SU-DHL-6 (cell line): Measurements from ENCODE around the gene ATXN2.

Experiments used
- H2AFZ ChIP-seq: fragments of 200-600 bp; sonication (generic); 2 replicates; pipeline ENCODE4 v1.6.1; 2014; ENCODE audit warnings: low read depth, mild to moderate bottlenecking, moderate library complexity, mixed read lengths, antibody characterized with exemption, low read length; ENCODE audit not compliant: severe bottlenecking
- H3F3A ChIP-seq: fragments of 200-600 bp; shearing (Covaris generic); 2 replicates; pipeline ENCODE4 v1.6.0; 2016; ENCODE audit warnings: antibody characterized with exemption, mild to moderate bottlenecking; ENCODE audit not compliant: insufficient read depth
- H3K27ac ChIP-seq: fragments of 200-600 bp; sonication (generic); 2 replicates; pipeline ENCODE4 v1.5.1; 2016; ENCODE audit warnings: low read depth, mild to moderate bottlenecking, low read length, moderate library complexity, mixed read lengths
- H3K27me3 ChIP-seq: fragments of 200-600 bp; sonication (generic), shearing (Covaris generic); 2 replicates; pipeline ENCODE4 v1.6.0; 2014; ENCODE audit warnings: mild to moderate bottlenecking, low read length
- H3K36me3 ChIP-seq: fragments of 200-600 bp; sonication (generic); 2 replicates; pipeline ENCODE4 v1.6.1; 2014; ENCODE audit warnings: mild to moderate bottlenecking, low read length, mixed read lengths
- H3K4me2 ChIP-seq: fragments of 300-600, 200-600 bp; shearing (Covaris generic), sonication (generic); 2 replicates; pipeline ENCODE4 v1.6.0; 2014; ENCODE audit warnings: low read length, low read depth, mild to moderate bottlenecking; ENCODE audit not compliant: poor library complexity, severe bottlenecking
- H3K4me3 ChIP-seq: fragments of 200-600 bp; sonication (generic); 2 replicates; pipeline ENCODE4 v1.5.1; 2014; ENCODE audit warnings: antibody characterized with exemption, low read length, mild to moderate bottlenecking, mixed read lengths; ENCODE audit not compliant: insufficient read depth, poor library complexity, severe bottlenecking
- H3K79me2 ChIP-seq: fragments of 200-600 bp; sonication (generic); 2 replicates; pipeline ENCODE4 v1.6.1; 2014; ENCODE audit warnings: mild to moderate bottlenecking, low read length, moderate library complexity; ENCODE audit not compliant: insufficient read depth
- H3K9ac ChIP-seq: fragments of 200-600 bp; sonication (generic); 2 replicates; pipeline ENCODE4 v1.7.0; 2014; ENCODE audit warnings: mild to moderate bottlenecking, low read length
- H3K9me2 ChIP-seq: fragments of 200-600 bp; sonication (generic); replicated peaks from 2 replicates; pipeline ENCODE4 v1.6.1; 2014; ENCODE audit warnings: low read length; ENCODE audit not compliant: insufficient read depth
- H3K9me3 ChIP-seq: fragments of 200-600 bp; sonication (generic); 2 replicates; pipeline ENCODE4 v1.6.1; 2014; ENCODE audit warnings: low read length, mixed read lengths; ENCODE audit not compliant: insufficient read depth
- H4K20me1 ChIP-seq: fragments of 200-600 bp; sonication (generic); 2 replicates; pipeline ENCODE4 v1.6.1; 2014; ENCODE audit warnings: low read depth, mild to moderate bottlenecking, antibody characterized with exemption, low read length, moderate library complexity, mixed read lengths
- EZH2phosphoT487 ChIP-seq: fragments of 200-600 bp; sonication (generic), shearing (Covaris generic); conservative IDR thresholded peaks from 2 replicates; pipeline ENCODE4 v1.6.1; 2018; ENCODE audit warnings: mild to moderate bottlenecking, antibody characterized with exemption, low read length, moderate library complexity, mixed read lengths
- TF ChIP-seq, protein P1 (sequence below): fragments of 200-600 bp; sonication (generic); IDR thresholded peaks from one replicate; pipeline ENCODE4 v1.5.1; 2017; ENCODE audit warnings: antibody characterized with exemption, mild to moderate bottlenecking, low read length, moderate library complexity; ENCODE audit not compliant: insufficient read depth, poor library complexity, severe bottlenecking

Gene ATXN2

DNA sequence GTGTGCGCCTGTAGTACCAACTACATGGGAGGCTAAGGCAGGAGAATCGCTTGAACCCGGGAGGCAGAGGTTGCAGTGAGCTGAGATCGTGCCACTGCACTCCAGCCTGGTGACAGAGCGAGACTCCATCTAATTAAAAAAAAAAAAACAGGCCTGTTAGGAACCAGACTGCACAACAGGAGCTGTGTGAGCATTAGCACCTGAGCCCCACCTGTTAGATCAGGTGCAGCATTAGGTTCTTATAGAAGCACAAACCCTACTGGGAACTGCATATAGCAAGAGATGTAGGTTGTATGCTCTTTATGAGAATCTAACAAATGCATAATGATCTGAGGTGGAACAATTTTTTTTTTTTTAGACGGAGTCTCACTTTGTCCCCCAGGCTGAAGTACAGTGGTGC, 8.6 kb downstream of the ATXN2 start:
- Histone ChIP-seq H3K27me3 (no peaks in the 10 kb centered on the region), H3K36me3 (no peaks in the 10 kb centered on the region), H3K4me2 (no peak overlapping the region), H3K79me2 (peaks cover 98% of the 10 kb centered on the region), H2AFZ (no peak overlapping the region), H4K20me1 (peaks cover 17% of the 10 kb centered on the region; the same call in 1 of the 2 replicates), H3K9me3 (no peaks in the 10 kb centered on the region), H3K9ac (no peak overlapping the region), H3K4me3 (no peak overlapping the region), H3K27ac (no peak overlapping the region), H3F3A (peaks cover 3% of the 10 kb centered on the region; the same call in 1 of the 2 replicates), H3K9me2 (no peaks in the 10 kb centered on the region)
- TF ChIP-seq EZH2phosphoT487, result no peak
- TF ChIP-seq, protein P1, sequence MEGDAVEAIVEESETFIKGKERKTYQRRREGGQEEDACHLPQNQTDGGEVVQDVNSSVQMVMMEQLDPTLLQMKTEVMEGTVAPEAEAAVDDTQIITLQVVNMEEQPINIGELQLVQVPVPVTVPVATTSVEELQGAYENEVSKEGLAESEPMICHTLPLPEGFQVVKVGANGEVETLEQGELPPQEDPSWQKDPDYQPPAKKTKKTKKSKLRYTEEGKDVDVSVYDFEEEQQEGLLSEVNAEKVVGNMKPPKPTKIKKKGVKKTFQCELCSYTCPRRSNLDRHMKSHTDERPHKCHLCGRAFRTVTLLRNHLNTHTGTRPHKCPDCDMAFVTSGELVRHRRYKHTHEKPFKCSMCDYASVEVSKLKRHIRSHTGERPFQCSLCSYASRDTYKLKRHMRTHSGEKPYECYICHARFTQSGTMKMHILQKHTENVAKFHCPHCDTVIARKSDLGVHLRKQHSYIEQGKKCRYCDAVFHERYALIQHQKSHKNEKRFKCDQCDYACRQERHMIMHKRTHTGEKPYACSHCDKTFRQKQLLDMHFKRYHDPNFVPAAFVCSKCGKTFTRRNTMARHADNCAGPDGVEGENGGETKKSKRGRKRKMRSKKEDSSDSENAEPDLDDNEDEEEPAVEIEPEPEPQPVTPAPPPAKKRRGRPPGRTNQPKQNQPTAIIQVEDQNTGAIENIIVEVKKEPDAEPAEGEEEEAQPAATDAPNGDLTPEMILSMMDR, result no peak

DNA sequence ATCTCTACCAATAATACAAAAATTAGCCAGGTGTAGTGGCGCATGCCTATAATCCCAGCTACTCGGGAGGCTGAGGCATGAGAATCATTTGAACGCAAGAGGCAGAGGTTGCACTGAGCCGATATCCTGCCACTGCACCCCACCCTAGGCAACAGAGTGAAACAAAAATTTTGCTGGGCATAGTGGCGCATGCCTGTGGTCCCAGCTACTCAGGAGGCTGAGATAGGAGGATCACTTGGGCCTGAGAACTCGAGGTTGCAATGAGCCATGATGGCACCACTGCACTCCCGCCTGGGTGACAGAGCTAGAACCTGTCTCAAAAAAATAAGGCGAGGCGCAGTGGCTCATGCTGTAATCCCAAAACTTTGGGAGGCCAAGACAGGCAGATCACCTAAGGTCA, 9.5 kb downstream of the ATXN2 start:
- no peak overlapping the region for H3K4me3 ChIP-seq
- H3K4me2 ChIP-seq, result no peak overlapping the region
- H3K9ac ChIP-seq, result no peak overlapping the region
- no peaks in the 10 kb centered on the region for H3K36me3 ChIP-seq
- H3K9me2 ChIP-seq, result no peaks in the 10 kb centered on the region
- no peak overlapping the region for H2AFZ ChIP-seq
- peaks cover 17% of the 10 kb centered on the region; the same call in 1 of the 2 replicates for H4K20me1 ChIP-seq
- peaks cover 98% of the 10 kb centered on the region for H3K79me2 ChIP-seq
- no peaks in the 10 kb centered on the region for H3F3A ChIP-seq
- H3K27ac ChIP-seq, result no peak overlapping the region
- H3K27me3 ChIP-seq, result no peaks in the 10 kb centered on the region
- TF ChIP-seq, protein P1, result no peak
- no peak for TF ChIP-seq EZH2phosphoT487
- H3K9me3 ChIP-seq, result no peaks in the 10 kb centered on the region

DNA sequence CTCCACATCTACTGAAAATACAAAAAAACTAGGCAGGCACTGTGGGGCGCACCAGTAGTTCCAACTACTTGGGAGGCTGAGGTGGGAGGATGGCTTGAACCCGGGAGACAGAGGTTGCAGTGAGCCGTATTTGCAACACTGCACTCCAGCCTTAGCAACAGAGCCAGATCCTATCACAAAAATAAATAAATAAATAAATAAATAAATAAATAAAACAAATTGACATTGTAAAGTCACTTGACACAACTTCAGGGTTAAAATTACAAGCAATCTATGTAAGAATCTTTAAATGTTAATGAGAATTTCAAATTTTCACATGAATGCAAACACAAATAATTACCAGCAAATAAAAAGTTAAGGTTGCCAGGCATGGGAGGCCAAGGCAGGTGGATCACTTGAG, 11.1 kb downstream of the ATXN2 start:
- Histone ChIP-seq H3K9me2 (no peaks in the 10 kb centered on the region), H3K27me3 (no peaks in the 10 kb centered on the region), H3K27ac (no peak overlapping the region), H3K36me3 (no peaks in the 10 kb centered on the region), H3K79me2 (peaks cover 98% of the 10 kb centered on the region), H3K9me3 (no peaks in the 10 kb centered on the region), H3K4me3 (no peak overlapping the region), H2AFZ (no peak overlapping the region), H4K20me1 (peaks cover 9% of the 10 kb centered on the region; the same call in 1 of the 2 replicates), H3K4me2 (no peak overlapping the region), H3K9ac (no peak overlapping the region), H3F3A (no peaks in the 10 kb centered on the region)
- TF ChIP-seq, protein P1, result no peak
- TF ChIP-seq EZH2phosphoT487, result no peak
